BJ (cell line): ENCODE results near the gene SLC25A48. TPM values are rescaled to one million over a fixed set of nuclear protein-coding genes. Genes with fewer than 3 reads are reported as not detected.
A peak's percentile ranks its signal among the peaks of the same experiment; 100 is the strongest.

ENCODE experiments used
- CTCF ChIA-PET: fragments of 350-600 bp; formaldehyde crosslinking; extraction: SDS; loops from one replicate; lab custom pipeline; 2021; ENCODE audit warnings: antibody characterized with exemption, inconsistent platforms; lab: Yijun Ruan, JAX
- POLR2A ChIA-PET: fragments of 300-600 bp; sonication (Branson Sonifier 250); formaldehyde crosslinking; extraction: SDS; loops from one replicate; lab custom pipeline; 2021; ENCODE audit warnings: antibody characterized with exemption; lab: Charles Lee
- DNase-seq: peaks from one replicate; pipeline ENCODE4 v3.0.0-alpha.2; 2011; ENCODE audit warnings: low read depth
- H3K27me3 ChIP-seq: 2 replicates; pipeline ENCODE4 v1.6.0; 2011; ENCODE audit warnings: low read length; ENCODE audit not compliant: control insufficient read depth, insufficient read depth
- H3K36me3 ChIP-seq: 2 replicates; pipeline ENCODE4 v1.5.1; 2011; ENCODE audit warnings: low read length; ENCODE audit not compliant: control insufficient read depth, insufficient read depth
- H3K4me3 ChIP-seq: 2 replicates; pipeline ENCODE4 v1.5.1; 2011; ENCODE audit warnings: low read depth, mild to moderate bottlenecking, control low read depth, low read length
- polyA plus RNA-seq: library from polyadenylated mRNA; depleted of rRNA; stranded (reverse); fragments of >200 nt; gene quantifications from 2 replicates; pipeline ENCODE4 v1.2.3, GENCODE V29; 2011
- TF ChIP-seq, protein P1 (sequence below): IDR thresholded peaks from 2 replicates; pipeline ENCODE4 v1.5.1; 2011; ENCODE audit warnings: low read depth, mild to moderate bottlenecking, control low read depth, inconsistent platforms, low read length, moderate library complexity; ENCODE audit not compliant: insufficient read depth

The SLC25A48 gene
- polyA plus RNA-seq, 1 experiment = not detected

GRCh38 chr5:135829681-135830383 is 4.6 kb upstream of the SLC25A48 start:
- TF ChIP-seq, protein P1, sequence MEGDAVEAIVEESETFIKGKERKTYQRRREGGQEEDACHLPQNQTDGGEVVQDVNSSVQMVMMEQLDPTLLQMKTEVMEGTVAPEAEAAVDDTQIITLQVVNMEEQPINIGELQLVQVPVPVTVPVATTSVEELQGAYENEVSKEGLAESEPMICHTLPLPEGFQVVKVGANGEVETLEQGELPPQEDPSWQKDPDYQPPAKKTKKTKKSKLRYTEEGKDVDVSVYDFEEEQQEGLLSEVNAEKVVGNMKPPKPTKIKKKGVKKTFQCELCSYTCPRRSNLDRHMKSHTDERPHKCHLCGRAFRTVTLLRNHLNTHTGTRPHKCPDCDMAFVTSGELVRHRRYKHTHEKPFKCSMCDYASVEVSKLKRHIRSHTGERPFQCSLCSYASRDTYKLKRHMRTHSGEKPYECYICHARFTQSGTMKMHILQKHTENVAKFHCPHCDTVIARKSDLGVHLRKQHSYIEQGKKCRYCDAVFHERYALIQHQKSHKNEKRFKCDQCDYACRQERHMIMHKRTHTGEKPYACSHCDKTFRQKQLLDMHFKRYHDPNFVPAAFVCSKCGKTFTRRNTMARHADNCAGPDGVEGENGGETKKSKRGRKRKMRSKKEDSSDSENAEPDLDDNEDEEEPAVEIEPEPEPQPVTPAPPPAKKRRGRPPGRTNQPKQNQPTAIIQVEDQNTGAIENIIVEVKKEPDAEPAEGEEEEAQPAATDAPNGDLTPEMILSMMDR = peak; percentile 82
- no peak overlapping the region for H3K4me3 ChIP-seq
- H3K36me3 ChIP-seq = no peaks in the 10 kb centered on the region
- ChIA-PET CTCF (interaction anchor here (0.6 to 8.7 kb wide), 22 partner anchors 9 to 375 kb away, joined by 3 to 274 read pairs (median 4); no protein-coding TSS in a partner anchor), POLR2A (interaction anchor here (1.0 kb wide), 1 partner anchor 269 kb away, joined by 4 read pairs; no protein-coding TSS in a partner anchor)
- no peak for DNase-seq
- peaks cover 14% of the 10 kb centered on the region for H3K27me3 ChIP-seq

DNA sequence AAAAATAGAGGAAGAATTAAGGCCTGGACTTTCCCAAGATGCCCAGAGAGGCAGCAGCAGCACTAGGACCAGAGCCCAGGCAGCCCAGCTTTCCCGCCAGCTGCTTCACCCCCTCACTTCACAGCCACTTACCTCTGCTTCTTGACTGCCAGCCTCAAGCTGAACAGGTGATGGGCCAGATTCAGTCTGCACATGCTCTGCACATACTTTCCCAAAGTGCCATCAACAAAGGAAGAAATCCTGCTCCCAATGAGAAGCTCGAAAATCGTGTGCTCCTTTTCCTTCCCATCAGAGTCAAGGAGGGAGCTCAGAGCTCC is 4.1 kb upstream of the SLC25A48 start:
- H3K27me3 ChIP-seq = peaks cover 18% of the 10 kb centered on the region
- no peaks in the 10 kb centered on the region for H3K36me3 ChIP-seq
- POLR2A ChIA-PET = interaction anchor here (1.0 kb wide), 1 partner anchor 269 kb away, joined by 4 read pairs; no protein-coding TSS in a partner anchor
- CTCF ChIA-PET = interaction anchor here (0.6 to 8.7 kb wide), 22 partner anchors 9 to 375 kb away, joined by 3 to 274 read pairs (median 4); no protein-coding TSS in a partner anchor
- TF ChIP-seq, protein P1 = no peak
- H3K4me3 ChIP-seq = no peak overlapping the region
- no peak for DNase-seq

GRCh38 chr5:135830876-135831275 is 3.6 kb upstream of the SLC25A48 start:
- H3K27me3 ChIP-seq = peaks cover 19% of the 10 kb centered on the region
- ChIA-PET POLR2A (interaction anchor here (1.0 kb wide), 1 partner anchor 270 kb away, joined by 4 read pairs; no protein-coding TSS in a partner anchor), CTCF (interaction anchor here (0.9 to 8.7 kb wide), 14 partner anchors 8 to 376 kb away, joined by 3 to 274 read pairs (median 6); no protein-coding TSS in a partner anchor)

GRCh38 chr5:135831439-135831838 is 3.0 kb upstream of the SLC25A48 start:
- DNase-seq = no peak
- H3K36me3 ChIP-seq = no peaks in the 10 kb centered on the region
- peaks cover 19% of the 10 kb centered on the region for H3K27me3 ChIP-seq
- TF ChIP-seq, protein P1 = no peak
- ChIA-PET CTCF (interaction anchor here (1.3 to 8.7 kb wide), 6 partner anchors 259 to 374 kb away, joined by 3 to 274 read pairs (median 6); no protein-coding TSS in a partner anchor), POLR2A (no interaction called here)
- no peak overlapping the region for H3K4me3 ChIP-seq

More at GRCh38 chr5:135830876-135831275, 3.6 kb upstream of the SLC25A48 start:
- no peak overlapping the region for H3K4me3 ChIP-seq
- no peak for DNase-seq
- TF ChIP-seq, protein P1 = no peak
- H3K36me3 ChIP-seq = no peaks in the 10 kb centered on the region

GRCh38 chr5:135831851-135832555 is 2.5 kb upstream of the SLC25A48 start:
- ChIA-PET POLR2A (no interaction called here), CTCF (interaction anchor here (1.3 to 8.7 kb wide), 4 partner anchors 268 to 374 kb away, joined by 5 to 274 read pairs (median 57); no protein-coding TSS in a partner anchor)
- no peak overlapping the region for H3K4me3 ChIP-seq
- TF ChIP-seq, protein P1 = no peak
- no peaks in the 10 kb centered on the region for H3K36me3 ChIP-seq
- H3K27me3 ChIP-seq = peaks cover 19% of the 10 kb centered on the region
- DNase-seq = no peak
